Thyroid gland (tissue), 4 donors: Measurements from ENCODE around the gene ZNF283.

Experiments
- POLR2A ChIP-seq, 2 donors: fragments of 450-650 bp; IDR thresholded peaks; one replicate each; pipeline ENCODE4 v1.6.1; 2017; ENCODE audit warnings: antibody characterized with exemption in 2 of 2, mild to moderate bottlenecking in 2 of 2, moderate library complexity in 1 of 2
- TF ChIP-seq, protein P1 (sequence below), 6 experiments: fragments of 200-600 bp in 3 of 6; fragments of 450-650 bp in 3 of 6; sonication (generic) in 3 of 6; IDR thresholded peaks; one replicate each; pipeline ENCODE4 v1.5.1; 2016 to 2019; ENCODE audit warnings: antibody characterized with exemption in 6 of 6, mild to moderate bottlenecking in 2 of 6, inconsistent platforms in 1 of 6, moderate library complexity in 1 of 6

DNA sequence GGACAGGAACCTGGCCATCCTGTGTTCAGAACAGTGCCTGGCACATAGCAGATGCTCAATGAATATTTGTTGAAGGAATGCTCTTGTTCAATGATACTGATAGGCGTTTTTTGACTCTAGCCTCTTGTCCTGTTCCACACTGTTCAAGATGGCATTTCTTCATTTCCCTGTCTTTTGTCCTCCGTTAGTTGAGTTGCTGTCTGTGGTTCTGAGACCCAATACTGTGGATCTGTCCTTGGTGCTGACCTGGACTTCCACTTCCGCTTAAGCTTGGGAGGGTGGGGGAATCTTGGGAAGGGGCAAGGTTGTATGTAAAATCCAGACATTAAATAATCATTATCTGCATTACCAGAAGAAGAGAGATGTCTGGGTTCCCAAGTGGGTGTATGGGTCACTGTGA, 38.1 kb upstream of the ZNF283 start:
- no peak for TF ChIP-seq POLR2A (IDR thresholded peaks at IDR 0.05)
- TF ChIP-seq, protein P1, sequence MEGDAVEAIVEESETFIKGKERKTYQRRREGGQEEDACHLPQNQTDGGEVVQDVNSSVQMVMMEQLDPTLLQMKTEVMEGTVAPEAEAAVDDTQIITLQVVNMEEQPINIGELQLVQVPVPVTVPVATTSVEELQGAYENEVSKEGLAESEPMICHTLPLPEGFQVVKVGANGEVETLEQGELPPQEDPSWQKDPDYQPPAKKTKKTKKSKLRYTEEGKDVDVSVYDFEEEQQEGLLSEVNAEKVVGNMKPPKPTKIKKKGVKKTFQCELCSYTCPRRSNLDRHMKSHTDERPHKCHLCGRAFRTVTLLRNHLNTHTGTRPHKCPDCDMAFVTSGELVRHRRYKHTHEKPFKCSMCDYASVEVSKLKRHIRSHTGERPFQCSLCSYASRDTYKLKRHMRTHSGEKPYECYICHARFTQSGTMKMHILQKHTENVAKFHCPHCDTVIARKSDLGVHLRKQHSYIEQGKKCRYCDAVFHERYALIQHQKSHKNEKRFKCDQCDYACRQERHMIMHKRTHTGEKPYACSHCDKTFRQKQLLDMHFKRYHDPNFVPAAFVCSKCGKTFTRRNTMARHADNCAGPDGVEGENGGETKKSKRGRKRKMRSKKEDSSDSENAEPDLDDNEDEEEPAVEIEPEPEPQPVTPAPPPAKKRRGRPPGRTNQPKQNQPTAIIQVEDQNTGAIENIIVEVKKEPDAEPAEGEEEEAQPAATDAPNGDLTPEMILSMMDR (IDR thresholded peaks at IDR 0.05): no peak
